ENCODE data around the gene VSIG4.
"Not testable (repeated sequence)": the region's sequence is repeated elsewhere in the genome, so short reads cannot be mapped to it uniquely, and the experiment has no call there.

Gene VSIG4

GRCh38 chrX:66039944-66040343 lies at the start of gene VSIG4:
Gene VSIG4, minus strand, starts transcription at chrX:66040080. Its CDS starts 82 bp downstream, at chrX:66039998.
- DNase-seq, result no peak

- DNase-seq, result no peak
Measured at GRCh38 chrX:66076801-66077200, 36.9 kb upstream of the VSIG4 start.

GRCh38 chrX:66074920-66075879 lies 35.3 kb upstream of the VSIG4 start:
- DNase-seq, result peak; percentile 32

DNA sequence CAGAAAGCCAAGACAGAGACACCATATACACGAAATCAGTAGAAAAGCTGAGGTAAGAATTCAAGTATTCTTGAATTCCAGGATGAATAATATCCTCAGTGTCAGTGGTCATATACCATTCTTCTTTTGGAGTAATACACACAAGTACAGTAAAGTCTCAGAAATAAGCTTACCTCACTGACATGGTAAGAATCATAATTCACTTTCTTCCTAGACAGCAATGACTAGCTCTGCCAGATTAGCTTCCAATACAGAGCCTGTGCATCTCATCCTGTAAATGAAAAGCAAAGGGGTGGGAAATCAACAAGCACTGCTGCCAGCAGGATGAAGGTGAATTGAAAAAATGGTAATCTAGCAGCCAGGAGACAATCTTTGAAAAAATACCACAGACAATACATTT lies 31.2 kb upstream of the VSIG4 start:
- no peak for DNase-seq

- DNase-seq, result no peak
Measured at GRCh38 chrX:66064261-66064660, 24.4 kb upstream of the VSIG4 start.

DNA sequence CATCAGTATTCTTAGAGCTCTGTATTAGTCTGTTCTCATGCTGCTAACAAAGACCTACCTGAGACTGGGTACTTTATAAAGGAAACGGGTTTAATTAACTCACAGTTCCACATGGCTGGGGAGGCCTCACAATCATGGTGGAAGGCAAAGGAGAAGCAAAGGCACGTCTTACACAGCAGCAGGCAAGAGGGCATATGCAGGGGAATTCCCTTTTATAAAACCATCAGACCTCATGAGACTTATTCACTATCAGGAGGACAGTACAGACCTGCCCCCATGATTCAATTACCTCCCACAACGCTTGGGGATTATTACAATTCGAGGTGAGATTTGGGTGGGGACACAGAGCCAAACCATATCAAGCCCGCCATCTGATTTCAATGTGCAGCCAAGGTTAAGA lies 17.1 kb upstream of the VSIG4 start:
- DNase-seq, result not testable (repeated sequence)

- DNase-seq, result no peak
Measured at GRCh38 chrX:66054978-66055377, 15.1 kb upstream of the VSIG4 start.

- no peak for DNase-seq
Measured at GRCh38 chrX:66053414-66053813, 13.5 kb upstream of the VSIG4 start.

DNA sequence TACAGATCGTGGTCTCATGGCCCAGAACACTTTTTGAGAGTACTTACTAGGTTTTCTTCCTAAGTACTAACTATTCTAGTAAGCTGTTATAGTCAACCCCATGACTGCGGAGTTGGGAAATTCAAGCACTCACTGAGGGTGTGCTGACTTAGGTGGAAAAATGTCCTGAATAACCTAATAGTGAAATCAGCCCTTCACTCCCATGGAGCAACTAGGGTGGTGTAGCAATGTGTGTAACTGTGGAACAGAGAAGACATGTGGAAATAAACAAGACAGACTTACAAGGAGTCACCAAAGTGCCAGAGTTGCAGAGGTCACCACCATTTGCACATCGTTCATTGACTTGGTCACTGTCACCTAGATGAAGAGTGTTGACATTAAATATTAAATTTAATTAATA lies 12.1 kb upstream of the VSIG4 start:
- DNase-seq, result no peak

DNA sequence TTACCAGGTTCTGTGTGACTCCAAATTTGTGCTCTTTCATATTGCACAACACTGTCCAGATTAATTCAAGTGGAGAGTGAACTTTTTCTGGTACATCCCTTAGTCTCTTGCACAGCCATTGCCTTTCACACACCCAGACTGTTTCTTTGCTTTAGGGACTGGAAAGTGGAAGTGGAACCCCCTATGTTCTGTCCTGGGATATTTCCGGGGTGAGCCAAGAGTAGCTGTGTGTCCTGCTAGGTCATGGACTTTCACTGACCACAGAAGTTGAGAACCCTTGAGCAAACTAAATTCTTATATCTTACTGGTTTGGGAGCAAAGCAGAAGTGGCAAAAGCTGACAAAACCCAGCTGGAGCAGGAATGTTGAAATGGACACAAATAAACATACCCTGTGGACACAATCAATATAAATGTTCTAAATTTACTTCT lies 10.3 kb upstream of the VSIG4 start:
- no peak for DNase-seq

DNA sequence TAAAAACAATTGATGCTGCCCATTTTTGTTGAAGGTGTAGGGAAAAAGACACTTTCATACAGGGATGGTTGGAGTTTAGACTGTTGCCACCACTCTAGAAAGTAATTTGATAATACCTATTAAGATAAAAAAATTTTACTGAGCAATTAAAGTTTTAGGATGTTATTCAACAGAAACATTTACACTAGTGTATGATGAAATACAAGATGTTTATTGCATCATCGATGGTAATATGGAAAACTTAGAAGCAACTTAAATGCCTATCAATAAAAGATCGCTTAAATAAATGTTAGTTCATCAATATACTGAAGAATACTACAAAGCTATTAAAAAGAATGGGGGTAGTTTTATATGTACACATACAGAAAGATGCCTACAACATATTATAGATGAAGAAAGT lies 9.2 kb upstream of the VSIG4 start:
- no peak for DNase-seq

- peak; percentile 25 for DNase-seq
Measured at GRCh38 chrX:66046612-66047235, 6.8 kb upstream of the VSIG4 start.

DNA sequence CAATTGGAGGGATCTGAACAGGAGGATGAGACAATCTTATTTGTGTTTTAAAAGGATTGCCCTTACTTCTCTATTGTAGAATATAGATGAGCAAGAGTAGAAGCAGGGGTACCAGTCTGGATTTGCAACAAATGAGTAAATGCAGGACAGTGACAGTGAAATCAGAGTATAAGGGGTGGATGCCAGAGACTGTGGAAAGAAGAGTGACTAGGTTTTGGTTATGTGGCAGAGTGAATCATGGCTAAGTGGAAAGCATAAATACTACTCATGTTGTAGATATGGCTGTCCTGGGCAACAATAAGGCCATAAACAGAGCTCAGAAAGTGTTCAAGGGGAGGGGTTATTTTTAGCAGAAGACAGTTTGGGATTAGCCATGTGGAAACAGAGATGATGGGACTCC lies 6.0 kb upstream of the VSIG4 start:
- DNase-seq, result no peak

DNA sequence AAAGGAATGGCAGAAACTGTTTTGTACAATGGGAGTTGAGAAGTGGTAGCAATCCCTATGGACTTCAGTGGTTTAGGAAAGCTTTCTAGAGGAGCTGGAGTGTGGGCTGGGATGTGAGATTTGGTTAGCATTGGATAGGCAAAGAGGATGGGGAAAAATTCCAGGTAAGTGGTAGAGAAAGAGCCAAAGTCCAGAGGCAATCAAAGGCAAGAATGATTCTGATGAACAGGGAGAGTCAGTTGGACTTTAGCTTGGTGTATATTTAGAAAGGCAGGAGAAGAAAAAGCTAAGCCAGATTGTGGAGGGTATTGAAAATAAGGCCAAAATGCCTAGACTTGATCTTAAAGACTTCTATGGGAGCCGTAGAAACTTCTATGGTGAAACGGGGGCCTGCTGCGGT lies 3.7 kb upstream of the VSIG4 start:
- DNase-seq, result no peak

DNA sequence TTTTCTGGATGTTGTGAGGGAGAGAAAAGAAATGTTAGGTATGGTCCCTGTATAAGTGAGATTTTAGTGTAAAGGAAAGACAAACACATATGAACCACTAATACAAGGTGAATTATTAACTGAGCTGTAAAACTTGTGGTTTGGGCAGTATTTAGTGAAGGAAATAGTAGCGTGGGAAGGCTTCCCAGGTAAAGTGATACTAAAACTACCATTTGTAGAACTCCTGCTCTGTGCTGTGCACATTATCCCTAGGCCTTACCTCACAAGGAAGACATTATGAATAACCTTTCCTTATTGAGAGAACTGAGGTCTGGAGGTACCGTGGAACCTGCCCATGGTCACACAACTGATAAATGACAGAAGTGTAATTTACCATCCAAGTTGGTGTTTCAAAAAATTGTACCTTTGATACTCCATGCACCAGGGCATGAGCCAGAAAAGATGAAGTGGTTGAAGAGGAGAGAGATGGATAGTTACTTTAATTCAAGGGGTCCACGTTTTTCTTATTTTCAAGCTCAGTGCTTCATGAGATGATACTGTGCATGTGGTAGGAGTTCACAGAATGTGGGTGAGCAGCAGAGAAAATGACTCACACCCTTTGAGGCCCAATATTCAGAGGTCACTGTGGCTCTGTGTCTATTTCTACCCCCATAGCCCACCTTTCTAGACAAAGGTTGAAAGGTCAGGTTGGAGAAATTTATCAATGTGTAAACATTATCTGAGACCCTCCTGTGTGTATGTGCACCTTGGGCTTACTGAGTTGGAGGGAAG lies 2.6 kb upstream of the VSIG4 start:
- DNase-seq, result no peak

- DNase-seq, result no peak
Measured at GRCh38 chrX:66038115-66038514, 1.8 kb downstream of the VSIG4 start.

- DNase-seq, result no peak
Measured at GRCh38 chrX:66036231-66036630, 3.6 kb downstream of the VSIG4 start.

- no peak for DNase-seq
Measured at GRCh38 chrX:66035667-66036066, 4.2 kb downstream of the VSIG4 start.

DNA sequence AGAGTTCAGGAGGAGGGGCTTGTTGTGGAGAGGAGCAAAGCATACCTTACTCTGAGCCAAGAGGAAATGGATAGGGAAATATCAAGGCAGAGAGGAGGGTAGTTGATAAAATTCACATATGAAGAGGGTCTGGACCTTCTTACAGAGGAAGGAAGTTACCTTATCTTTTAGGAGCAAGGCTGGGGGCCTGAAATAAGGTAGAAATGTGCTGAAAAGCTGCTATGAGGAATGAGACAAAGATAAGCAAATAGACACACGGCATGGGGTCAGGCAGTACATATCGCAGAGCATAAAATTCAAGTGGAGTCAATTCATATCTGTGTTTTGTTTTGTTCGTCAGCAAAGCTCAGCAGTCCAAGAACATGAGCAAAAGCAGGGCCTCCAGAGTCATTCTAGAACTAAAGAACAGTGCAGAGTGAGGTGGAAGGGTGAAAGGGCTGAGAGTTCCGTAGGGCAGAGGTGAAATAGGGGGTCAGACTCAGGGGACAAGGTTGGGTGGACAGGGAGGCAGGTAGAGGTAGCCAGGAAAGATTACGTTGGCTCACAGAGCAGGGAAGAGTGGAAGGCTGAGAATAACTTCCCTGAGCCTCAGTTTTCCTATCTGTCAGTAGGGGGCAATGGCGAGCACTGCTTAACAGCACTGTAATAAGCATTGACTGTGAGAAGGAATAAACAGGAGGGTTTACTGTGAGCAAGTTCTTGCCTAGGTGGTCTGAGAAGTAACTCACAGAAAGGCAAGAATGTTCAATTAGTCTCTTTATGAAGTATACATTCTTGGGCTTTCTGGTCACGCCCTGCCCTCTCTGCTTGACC lies 9.2 kb downstream of the VSIG4 start:
- DNase-seq, result no peak

DNA sequence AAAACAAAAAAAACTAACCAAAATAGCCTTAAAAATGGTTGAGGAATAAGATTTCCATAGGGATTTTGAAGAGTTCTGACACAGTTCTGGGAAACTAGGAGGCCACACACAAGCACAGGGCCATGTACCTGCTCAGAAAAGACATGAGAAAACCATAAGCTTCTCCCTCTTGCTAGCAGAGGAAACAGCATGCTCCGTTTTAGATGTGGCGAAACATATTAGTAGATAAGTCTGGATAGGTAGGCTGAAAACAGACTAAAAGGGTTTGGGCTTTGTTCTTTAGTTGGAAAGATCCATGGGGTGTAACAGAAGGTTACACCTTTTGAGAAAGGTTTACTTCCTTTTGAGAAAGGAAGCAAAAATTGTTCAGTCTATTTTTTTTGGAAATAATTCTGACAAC lies 10.9 kb downstream of the VSIG4 start:
- no peak for DNase-seq

- no peak for DNase-seq
Measured at GRCh38 chrX:66024570-66024969, 15.3 kb downstream of the VSIG4 start.

GRCh38 chrX:66024092-66024467 lies 15.8 kb downstream of the VSIG4 start:
- DNase-seq, result no peak

Measured in stimulated activated CD4-positive, alpha-beta T cell treated with anti-CD3 and anti-CD28 coated beads, Interleukin-1b, Interleukin-23, amount 100 ng/mL, for 48 hours (primary cell).